IMR-90 (cell line): ENCODE measurements around the gene TIFAB. TPM values are rescaled to one million over a fixed set of nuclear protein-coding genes. Genes with fewer than 3 reads are reported as not detected.

Experiments
- ATAC-seq: fragments of 200-7000 bp; cut with Tn5 transposase; 2 replicates; pipeline ENCODE4 v1.9.1; 2020; ENCODE audit warnings: low read depth, mild to moderate bottlenecking, moderate library complexity
- BruUV-seq: library from RNA; stranded (reverse); fragments of 400-500 nt; replicated peaks from 2 replicates; lab custom pipeline; 2021; lab: Mats Ljungman, UMichigan
- CTCF ChIA-PET: fragments of 300-600 bp; formaldehyde crosslinking; extraction: SDS; loops from one replicate; lab custom pipeline; 2021; ENCODE audit warnings: antibody characterized with exemption; lab: Yijun Ruan, JAX
- POLR2A ChIA-PET: fragments of 300-600 bp; sonication (Branson Sonifier 250); formaldehyde crosslinking; loops from one replicate; lab custom pipeline; 2022; ENCODE audit warnings: antibody characterized with exemption; ENCODE audit not compliant: unreplicated experiment; lab: Charles Lee
- DNase-seq: peaks from one replicate; pipeline ENCODE4 v3.0.0; 2013
- H2AFZ ChIP-seq: replicated peaks from 2 replicates; pipeline ENCODE3; 2013; ENCODE audit warnings: low read length, mild to moderate bottlenecking; ENCODE audit not compliant: poor library complexity
- H2AK5ac ChIP-seq: 2 replicates; pipeline ENCODE4 v1.6.1; 2013; ENCODE audit warnings: low read depth, low read length, inconsistent platforms
- H2AK9ac ChIP-seq: replicated peaks from 2 replicates; pipeline ENCODE3; 2013; ENCODE audit warnings: mild to moderate bottlenecking, low read depth, low read length, moderate library complexity; ENCODE audit not compliant: poor library complexity
- H2BK120ac ChIP-seq: 2 replicates; pipeline ENCODE4 v1.6.1; 2013; ENCODE audit warnings: low read depth, low read length, inconsistent platforms
- H2BK15ac ChIP-seq: 3 replicates; pipeline ENCODE4 v1.6.1; 2013; ENCODE audit warnings: low read depth, low read length, inconsistent platforms
- H2BK20ac ChIP-seq: 2 replicates; pipeline ENCODE4 v1.6.1; 2013; ENCODE audit warnings: low read depth, mild to moderate bottlenecking, inconsistent platforms, low read length, moderate library complexity
- H2BK5ac ChIP-seq: 2 replicates; pipeline ENCODE4 v1.6.1; 2013; ENCODE audit warnings: mild to moderate bottlenecking, low read depth, low read length, inconsistent platforms; ENCODE audit not compliant: poor library complexity, severe bottlenecking
- H3K14ac ChIP-seq: replicated peaks from 2 replicates; pipeline ENCODE4 v1.6.1; 2013; ENCODE audit warnings: low read depth, low read length, inconsistent platforms
- H3K18ac ChIP-seq: 2 replicates; pipeline ENCODE4 v1.6.1; 2013; ENCODE audit warnings: low read depth, low read length, control low read depth
- H3K23ac ChIP-seq: 2 replicates; pipeline ENCODE4 v1.6.1; 2013; ENCODE audit warnings: low read depth, low read length, inconsistent platforms
- H3K27ac ChIP-seq: 2 replicates; pipeline ENCODE4 v1.5.1; 2013; ENCODE audit warnings: mild to moderate bottlenecking, control low read depth, low read length; ENCODE audit not compliant: insufficient read depth
- H3K27me3 ChIP-seq: 2 replicates; pipeline ENCODE4 v1.6.1; 2013; ENCODE audit warnings: low read length; ENCODE audit not compliant: control insufficient read depth, insufficient read depth
- H3K36me3 ChIP-seq: 2 replicates; pipeline ENCODE4 v1.6.1; 2013; ENCODE audit warnings: low read length, mixed read lengths; ENCODE audit not compliant: control insufficient read depth, insufficient read depth
- H3K4ac ChIP-seq: 2 replicates; pipeline ENCODE4 v1.6.1; 2013; ENCODE audit warnings: low read depth, low read length, inconsistent platforms
- H3K4me1 ChIP-seq: 2 replicates; pipeline ENCODE4 v1.6.1; 2013; ENCODE audit warnings: low read length, mixed read lengths; ENCODE audit not compliant: control insufficient read depth, insufficient read depth
- H3K4me2 ChIP-seq: 2 replicates; pipeline ENCODE4 v1.6.1; 2013; ENCODE audit warnings: low read depth, mild to moderate bottlenecking, control low read depth, low read length, moderate library complexity
- H3K4me3 ChIP-seq: 2 replicates; pipeline ENCODE4 v1.5.1; 2013; ENCODE audit warnings: low read depth, mild to moderate bottlenecking, control low read depth, low read length, moderate library complexity; ENCODE audit not compliant: insufficient read depth
- H3K56ac ChIP-seq: 2 replicates; pipeline ENCODE4 v1.6.1; 2013; ENCODE audit warnings: low read length, inconsistent platforms; ENCODE audit not compliant: insufficient read depth; ENCODE audit errors: extremely low read depth
- H3K79me1 ChIP-seq, 2 experiments: 2 replicates each; pipeline ENCODE4 v1.6.1; 2013; ENCODE audit warnings: low read length in 2 of 2, inconsistent platforms in 1 of 2, low read depth in 1 of 2
- H3K9ac ChIP-seq: 2 replicates; pipeline ENCODE4 v1.6.1; 2013; ENCODE audit warnings: low read depth, low read length, control low read depth
- H3K9me1 ChIP-seq: 2 replicates; pipeline ENCODE4 v1.6.1; 2013; ENCODE audit warnings: low read length, inconsistent platforms; ENCODE audit not compliant: insufficient read depth
- H3K9me3 ChIP-seq: 2 replicates; pipeline ENCODE4 v1.6.1; 2013; ENCODE audit warnings: low read length; ENCODE audit not compliant: control insufficient read depth, insufficient read depth
- H4K20me1 ChIP-seq: 2 replicates; pipeline ENCODE4 v1.6.1; 2013; ENCODE audit warnings: low read length, inconsistent platforms; ENCODE audit not compliant: insufficient read depth
- H4K5ac ChIP-seq: 2 replicates; pipeline ENCODE4 v1.6.1; 2013; ENCODE audit warnings: mild to moderate bottlenecking, low read depth, low read length, control low read depth
- H4K8ac ChIP-seq, 2 experiments: 2 replicates each; pipeline ENCODE4 v1.6.1; 2013; ENCODE audit warnings: low read depth in 2 of 2, low read length in 2 of 2, control low read depth in 1 of 2, inconsistent platforms in 1 of 2
- H4K91ac ChIP-seq: 2 replicates; pipeline ENCODE4 v1.6.1; 2013; ENCODE audit warnings: low read depth, low read length, inconsistent platforms; ENCODE audit not compliant: insufficient read depth
- BHLHE40 ChIP-seq: fragments of 150-350 bp; IDR thresholded peaks from 2 replicates; pipeline ENCODE4 v1.6.1; 2016; ENCODE audit warnings: mild to moderate bottlenecking, low read depth, low read length
- CEBPB ChIP-seq: IDR thresholded peaks from 2 replicates; pipeline ENCODE4 v1.6.1; 2012; ENCODE audit warnings: low read depth, low read length, improper control_type of control experiment
- FOS ChIP-seq: fragments of 150-350 bp; IDR thresholded peaks from 2 replicates; pipeline ENCODE4 v1.6.1; 2016; ENCODE audit warnings: low read depth, low read length
- MAFK ChIP-seq: IDR thresholded peaks from 2 replicates; pipeline ENCODE4 v1.6.1; 2012; ENCODE audit warnings: low read depth, low read length, improper control_type of control experiment
- MXI1 ChIP-seq: IDR thresholded peaks from 2 replicates; pipeline ENCODE4 v1.6.1; 2012; ENCODE audit warnings: low read depth, mild to moderate bottlenecking, low read length, moderate library complexity, borderline replicate concordance
- NFE2L2 ChIP-seq: fragments of 150-350 bp; IDR thresholded peaks from 2 replicates; pipeline ENCODE4 v1.6.1; 2016; ENCODE audit warnings: low read depth, mild to moderate bottlenecking, low read length
- POLR2A ChIP-seq: IDR thresholded peaks from 2 replicates; pipeline ENCODE4 v1.6.1; 2012; ENCODE audit warnings: mild to moderate bottlenecking, low read depth, low read length
- RAD21 ChIP-seq: IDR thresholded peaks from 2 replicates; pipeline ENCODE4 v1.6.1; 2012; ENCODE audit warnings: low read length, improper control_type of control experiment
- RCOR1 ChIP-seq: IDR thresholded peaks from 2 replicates; pipeline ENCODE4 v1.6.1; 2012; ENCODE audit warnings: mild to moderate bottlenecking, low read length, improper control_type of control experiment; ENCODE audit not compliant: insufficient replicate concordance
- RFX5 ChIP-seq: IDR thresholded peaks from 2 replicates; pipeline ENCODE4 v1.8.0; 2012; ENCODE audit warnings: low read depth, mild to moderate bottlenecking, low read length, moderate library complexity
- SMC3 ChIP-seq: fragments of 150-350 bp; IDR thresholded peaks from 2 replicates; pipeline ENCODE4 v1.6.1; 2016; ENCODE audit warnings: low read depth, mild to moderate bottlenecking, antibody characterized with exemption, low read length, moderate library complexity
- WGBS, 2 experiments: methylation state at CpG; one replicate each; pipeline versions ENCODE4 v1.1.5 to v1.1.7; 2013; ENCODE audit warnings: missing lambda C conversion rate in 2 of 2; ENCODE audit not compliant: insufficient read length in 1 of 2; ENCODE audit errors: extremely low coverage in 2 of 2; 5-methylcytosine and 5-hydroxymethylcytosine counted together
- dilution Hi-C: fragments of 300-500 bp; cut with HindIII; formaldehyde crosslinking; loops from one replicate; pipeline ENCODE4 v1.14.3; 2018; ENCODE audit warnings: low sequenced_read_pairs; ENCODE audit not compliant: unreplicated experiment
- in situ Hi-C: fragments of 300-500 bp; cut with MboI; formaldehyde crosslinking; loops from 3 replicates; pipeline ENCODE4 v1.14.3; 2019; ENCODE audit warnings: low sequenced_read_pairs, inconsistent platforms, mixed read lengths
- intact Hi-C: fragments of 100-400 bp; cut with micrococcal nuclease; formaldehyde crosslinking; loops from 2 replicates; pipeline ENCODE4 v1.10.0; 2022
- polyA plus RNA-seq, 3 experiments: library from polyadenylated mRNA; depleted of rRNA; stranded (reverse); fragments of >200 nt; gene quantifications; 2 replicates each; pipeline ENCODE4 v1.2.3, GENCODE V29; 2012; ENCODE audit warnings: low replicate concordance in 1 of 3
- total RNA-seq: library from RNA; depleted of rRNA; stranded (reverse); fragments of >200 nt; gene quantifications from 2 replicates; pipeline ENCODE4 v1.2.3, GENCODE V29; 2012
- TF ChIP-seq, protein P1 (sequence below): fragments of 150-350 bp; IDR thresholded peaks from 2 replicates; pipeline ENCODE4 v1.6.1; 2016; ENCODE audit warnings: low read depth, mild to moderate bottlenecking, low read length, moderate library complexity, borderline replicate concordance
- TF ChIP-seq, protein P2 (sequence below): conservative IDR thresholded peaks from 2 replicates; pipeline ENCODE4 v1.5.1; 2012; ENCODE audit warnings: mild to moderate bottlenecking, low read depth, low read length, improper control_type of control experiment
- TF ChIP-seq, protein P3 (sequence below): fragments of 150-350 bp; IDR thresholded peaks from 2 replicates; pipeline ENCODE4 v1.6.1; 2017; ENCODE audit warnings: mild to moderate bottlenecking, antibody characterized with exemption, low read length, low read depth

TIFAB gene
- total and polyA plus RNA-seq, 2 of the 4 experiments (the other 2 are of a cell fraction) = not detected

DNA sequence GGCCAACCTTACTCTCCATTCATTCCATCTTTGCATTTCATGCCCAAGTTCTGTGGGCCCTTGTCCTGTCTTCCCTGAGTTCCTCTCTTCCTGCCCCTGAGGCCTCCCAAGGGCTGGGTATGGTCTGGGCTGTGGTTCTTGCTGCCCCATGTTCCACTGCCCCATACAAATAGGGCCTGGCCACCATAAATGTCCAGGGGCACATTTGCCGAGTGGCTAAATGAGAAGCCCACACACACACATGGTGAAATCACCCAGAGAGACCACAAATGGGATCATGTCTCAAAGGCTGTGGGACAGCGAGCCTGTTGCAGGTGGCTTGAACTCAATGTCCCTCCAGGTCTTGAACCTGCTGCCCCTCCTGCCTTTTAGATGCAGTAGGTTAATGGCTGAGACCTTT, 1.2 kb downstream of the TIFAB start:
- Histone ChIP-seq H2AK9ac (no peak overlapping the region), H3K36me3 (no peaks in the 10 kb centered on the region), H2BK20ac (no peak overlapping the region), H3K56ac (no peak overlapping the region), H2BK5ac (no peak overlapping the region), H4K20me1 (no peaks in the 10 kb centered on the region), H2AFZ (no peak overlapping the region), H3K27ac (no peak overlapping the region), H3K4me2 (no peak overlapping the region), H2BK15ac (no peak overlapping the region), H3K14ac (no peak overlapping the region), H3K18ac (no peak overlapping the region), H3K9me3 (no peaks in the 10 kb centered on the region; the same call in 1 of the 2 replicates), H3K4ac (no peak overlapping the region), H3K27me3 (peaks cover 45% of the 10 kb centered on the region), H3K79me1 (no peaks in the 10 kb centered on the region), H4K5ac (no peak overlapping the region), H2BK120ac (no peak overlapping the region), H3K4me1 (peaks cover 3% of the 10 kb centered on the region), H3K9me1 (peaks cover 3% of the 10 kb centered on the region), H4K91ac (no peak overlapping the region), H3K9ac (no peak overlapping the region), H2AK5ac (no peak overlapping the region), H3K23ac (no peak overlapping the region), H3K4me3 (no peak overlapping the region), H4K8ac (no peak overlapping the region)
- no peak for TF ChIP-seq RAD21
- no peak for TF ChIP-seq BHLHE40
- no peak for TF ChIP-seq FOS
- no peak for TF ChIP-seq POLR2A
- no peak for TF ChIP-seq MXI1
- no peak for TF ChIP-seq RFX5
- TF ChIP-seq SMC3 = no peak
- TF ChIP-seq, protein P1, sequence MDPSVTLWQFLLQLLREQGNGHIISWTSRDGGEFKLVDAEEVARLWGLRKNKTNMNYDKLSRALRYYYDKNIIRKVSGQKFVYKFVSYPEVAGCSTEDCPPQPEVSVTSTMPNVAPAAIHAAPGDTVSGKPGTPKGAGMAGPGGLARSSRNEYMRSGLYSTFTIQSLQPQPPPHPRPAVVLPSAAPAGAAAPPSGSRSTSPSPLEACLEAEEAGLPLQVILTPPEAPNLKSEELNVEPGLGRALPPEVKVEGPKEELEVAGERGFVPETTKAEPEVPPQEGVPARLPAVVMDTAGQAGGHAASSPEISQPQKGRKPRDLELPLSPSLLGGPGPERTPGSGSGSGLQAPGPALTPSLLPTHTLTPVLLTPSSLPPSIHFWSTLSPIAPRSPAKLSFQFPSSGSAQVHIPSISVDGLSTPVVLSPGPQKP = no peak
- no peak for TF ChIP-seq MAFK
- TF ChIP-seq, protein P2, sequence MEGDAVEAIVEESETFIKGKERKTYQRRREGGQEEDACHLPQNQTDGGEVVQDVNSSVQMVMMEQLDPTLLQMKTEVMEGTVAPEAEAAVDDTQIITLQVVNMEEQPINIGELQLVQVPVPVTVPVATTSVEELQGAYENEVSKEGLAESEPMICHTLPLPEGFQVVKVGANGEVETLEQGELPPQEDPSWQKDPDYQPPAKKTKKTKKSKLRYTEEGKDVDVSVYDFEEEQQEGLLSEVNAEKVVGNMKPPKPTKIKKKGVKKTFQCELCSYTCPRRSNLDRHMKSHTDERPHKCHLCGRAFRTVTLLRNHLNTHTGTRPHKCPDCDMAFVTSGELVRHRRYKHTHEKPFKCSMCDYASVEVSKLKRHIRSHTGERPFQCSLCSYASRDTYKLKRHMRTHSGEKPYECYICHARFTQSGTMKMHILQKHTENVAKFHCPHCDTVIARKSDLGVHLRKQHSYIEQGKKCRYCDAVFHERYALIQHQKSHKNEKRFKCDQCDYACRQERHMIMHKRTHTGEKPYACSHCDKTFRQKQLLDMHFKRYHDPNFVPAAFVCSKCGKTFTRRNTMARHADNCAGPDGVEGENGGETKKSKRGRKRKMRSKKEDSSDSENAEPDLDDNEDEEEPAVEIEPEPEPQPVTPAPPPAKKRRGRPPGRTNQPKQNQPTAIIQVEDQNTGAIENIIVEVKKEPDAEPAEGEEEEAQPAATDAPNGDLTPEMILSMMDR = no peak
- TF ChIP-seq CEBPB = no peak
- TF ChIP-seq, protein P3, sequence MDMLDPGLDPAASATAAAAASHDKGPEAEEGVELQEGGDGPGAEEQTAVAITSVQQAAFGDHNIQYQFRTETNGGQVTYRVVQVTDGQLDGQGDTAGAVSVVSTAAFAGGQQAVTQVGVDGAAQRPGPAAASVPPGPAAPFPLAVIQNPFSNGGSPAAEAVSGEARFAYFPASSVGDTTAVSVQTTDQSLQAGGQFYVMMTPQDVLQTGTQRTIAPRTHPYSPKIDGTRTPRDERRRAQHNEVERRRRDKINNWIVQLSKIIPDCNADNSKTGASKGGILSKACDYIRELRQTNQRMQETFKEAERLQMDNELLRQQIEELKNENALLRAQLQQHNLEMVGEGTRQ = no peak
- TF ChIP-seq NFE2L2 = no peak
- TF ChIP-seq RCOR1 = no peak
- in situ Hi-C loops = no loop called here
- no TSS peak for BruUV-seq
- ChIA-PET CTCF (no interaction called here), POLR2A (no interaction called here)
- WGBS, 2 experiments = no CpG with 5 or more reads among the region's 2 CpGs
- DNase-seq (no peak), ATAC-seq (no peak)
- intact Hi-C loops = no loop called here
- dilution Hi-C loops = loop anchor here (25.0 kb wide), 1 partner anchor 111 kb away; no protein-coding TSS in a partner anchor
